ENCODE measurements around the gene SUGP1.

The SUGP1 gene

DNA sequence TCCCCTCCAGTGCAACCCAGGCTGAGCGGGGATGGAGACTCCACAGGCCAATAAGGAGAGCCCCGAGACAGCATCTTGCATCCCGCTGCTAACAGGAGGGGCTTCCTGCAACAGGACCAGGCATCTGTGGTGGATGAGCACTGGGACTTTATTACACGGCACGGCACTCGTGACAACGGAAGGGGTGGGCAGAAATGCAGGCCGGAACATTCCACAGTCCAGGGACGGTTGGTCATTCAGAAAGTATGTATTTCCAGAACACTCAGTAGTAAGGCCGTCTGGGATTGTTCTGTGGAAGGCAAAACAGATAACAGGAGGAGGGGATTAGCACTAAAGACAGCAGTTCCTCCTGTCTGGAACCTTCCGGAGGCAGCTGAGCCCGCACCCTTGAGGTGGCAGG is 43.9 kb downstream of the SUGP1 start:
- peak; percentile 80 for DNase-seq (ENCODE audit: low read depth)
- no peak overlapping the region for H3K4me3 ChIP-seq (replicated peaks; ENCODE audit: low read depth, low read length)
- TF ChIP-seq, protein P1, sequence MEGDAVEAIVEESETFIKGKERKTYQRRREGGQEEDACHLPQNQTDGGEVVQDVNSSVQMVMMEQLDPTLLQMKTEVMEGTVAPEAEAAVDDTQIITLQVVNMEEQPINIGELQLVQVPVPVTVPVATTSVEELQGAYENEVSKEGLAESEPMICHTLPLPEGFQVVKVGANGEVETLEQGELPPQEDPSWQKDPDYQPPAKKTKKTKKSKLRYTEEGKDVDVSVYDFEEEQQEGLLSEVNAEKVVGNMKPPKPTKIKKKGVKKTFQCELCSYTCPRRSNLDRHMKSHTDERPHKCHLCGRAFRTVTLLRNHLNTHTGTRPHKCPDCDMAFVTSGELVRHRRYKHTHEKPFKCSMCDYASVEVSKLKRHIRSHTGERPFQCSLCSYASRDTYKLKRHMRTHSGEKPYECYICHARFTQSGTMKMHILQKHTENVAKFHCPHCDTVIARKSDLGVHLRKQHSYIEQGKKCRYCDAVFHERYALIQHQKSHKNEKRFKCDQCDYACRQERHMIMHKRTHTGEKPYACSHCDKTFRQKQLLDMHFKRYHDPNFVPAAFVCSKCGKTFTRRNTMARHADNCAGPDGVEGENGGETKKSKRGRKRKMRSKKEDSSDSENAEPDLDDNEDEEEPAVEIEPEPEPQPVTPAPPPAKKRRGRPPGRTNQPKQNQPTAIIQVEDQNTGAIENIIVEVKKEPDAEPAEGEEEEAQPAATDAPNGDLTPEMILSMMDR (IDR thresholded peaks at IDR 0.05; ENCODE audit: low read length, missing control alignments): no peak

DNA sequence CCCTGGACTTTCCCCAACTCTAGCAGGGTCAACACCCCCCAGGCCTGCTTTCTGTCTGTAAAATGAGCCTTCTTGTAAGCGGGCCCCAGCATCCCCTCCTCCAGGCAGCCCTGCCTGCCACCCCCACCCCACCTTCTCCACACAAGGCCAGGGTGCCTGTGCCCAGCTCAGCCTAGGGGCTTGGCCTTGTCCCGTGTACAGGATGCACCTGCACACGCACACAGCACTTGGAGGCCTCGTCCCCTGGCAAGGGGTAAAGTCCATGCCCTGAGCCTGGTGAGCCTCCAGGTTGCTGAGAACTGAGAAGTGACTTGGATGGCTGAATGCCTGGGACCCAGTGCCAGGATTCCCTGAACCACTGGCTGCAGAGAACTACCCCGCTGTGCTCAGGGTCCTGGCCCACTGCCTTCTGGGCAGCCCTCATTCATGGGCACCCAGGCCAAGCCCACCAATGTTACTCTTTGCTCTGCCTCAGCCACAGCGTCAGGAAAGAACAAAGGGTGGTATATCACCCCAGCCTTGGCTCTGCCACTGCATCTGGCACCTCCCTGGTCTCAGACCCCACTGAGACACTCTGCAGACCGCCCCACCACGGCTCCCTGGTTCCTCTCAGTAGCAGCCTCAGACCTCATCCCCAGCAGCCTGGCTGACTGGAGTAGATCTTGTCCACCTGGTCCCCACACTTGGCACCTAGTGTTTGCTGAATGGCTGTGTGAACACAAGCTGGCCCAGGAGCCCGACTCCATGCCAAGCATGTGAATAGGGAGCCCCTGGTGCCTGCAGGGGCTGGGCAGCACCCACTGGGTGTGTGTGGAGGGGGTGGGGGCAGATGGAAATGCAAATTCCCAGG is 45.4 kb downstream of the SUGP1 start:
- no peak overlapping the region for H3K4me3 ChIP-seq (replicated peaks; ENCODE audit: low read depth, low read length)
- DNase-seq (ENCODE audit: low read depth): no peak
- TF ChIP-seq, protein P1 (IDR thresholded peaks at IDR 0.05; ENCODE audit: low read length, missing control alignments): no peak

GRCh38 chr19:19274146-19274545 is 46.2 kb downstream of the SUGP1 start:
- no peak overlapping the region for H3K4me3 ChIP-seq (replicated peaks; ENCODE audit: low read depth, low read length)
- DNase-seq (ENCODE audit: low read depth): no peak
- TF ChIP-seq, protein P1 (IDR thresholded peaks at IDR 0.05; ENCODE audit: low read length, missing control alignments): no peak

- no peak overlapping the region for H3K4me3 ChIP-seq (replicated peaks; ENCODE audit: low read depth, low read length)
- TF ChIP-seq, protein P1 (IDR thresholded peaks at IDR 0.05; ENCODE audit: low read length, missing control alignments): no peak
Measured at GRCh38 chr19:19271828-19272599, 48.3 kb downstream of the SUGP1 start.

GRCh38 chr19:19270749-19271571 is 49.3 kb downstream of the SUGP1 start:
- TF ChIP-seq, protein P1 (IDR thresholded peaks at IDR 0.05; ENCODE audit: low read length, missing control alignments): no peak
- DNase-seq (ENCODE audit: low read depth): no peak
- H3K4me3 ChIP-seq (replicated peaks; ENCODE audit: low read depth, low read length): no peak overlapping the region

More at GRCh38 chr19:19271828-19272599, 48.3 kb downstream of the SUGP1 start:
- no peak for DNase-seq (ENCODE audit: low read depth)

- DNase-seq (ENCODE audit: low read depth): no peak
- H3K4me3 ChIP-seq (replicated peaks; ENCODE audit: low read depth, low read length): no peak overlapping the region
- TF ChIP-seq, protein P1 (IDR thresholded peaks at IDR 0.05; ENCODE audit: low read length, missing control alignments): no peak
Measured at GRCh38 chr19:19269952-19270694, 50.2 kb downstream of the SUGP1 start.

Data from fibroblast of pulmonary artery (primary cell).